Mammary epithelial cell (primary cell): ENCODE results near the gene SORCS2.

ENCODE experiments used
- EZH2 ChIP-seq: IDR thresholded peaks from 2 replicates; pipeline ENCODE4 v1.6.1; 2012; ENCODE audit warnings: low read length, inconsistent platforms, borderline replicate concordance
- TF ChIP-seq, protein P1 (sequence below), 2 donors: IDR thresholded peaks in 1 of 2; conservative IDR thresholded peaks in 1 of 2; 2 replicates each; pipeline ENCODE4 v1.5.1; 2011 to 2012; ENCODE audit warnings: inconsistent platforms in 2 of 2, low read length in 2 of 2, mild to moderate bottlenecking in 2 of 2, control low read depth in 1 of 2, low read depth in 1 of 2; ENCODE audit not compliant: insufficient read depth in 1 of 2; ENCODE audit errors: extremely low read depth in 1 of 2

DNA sequence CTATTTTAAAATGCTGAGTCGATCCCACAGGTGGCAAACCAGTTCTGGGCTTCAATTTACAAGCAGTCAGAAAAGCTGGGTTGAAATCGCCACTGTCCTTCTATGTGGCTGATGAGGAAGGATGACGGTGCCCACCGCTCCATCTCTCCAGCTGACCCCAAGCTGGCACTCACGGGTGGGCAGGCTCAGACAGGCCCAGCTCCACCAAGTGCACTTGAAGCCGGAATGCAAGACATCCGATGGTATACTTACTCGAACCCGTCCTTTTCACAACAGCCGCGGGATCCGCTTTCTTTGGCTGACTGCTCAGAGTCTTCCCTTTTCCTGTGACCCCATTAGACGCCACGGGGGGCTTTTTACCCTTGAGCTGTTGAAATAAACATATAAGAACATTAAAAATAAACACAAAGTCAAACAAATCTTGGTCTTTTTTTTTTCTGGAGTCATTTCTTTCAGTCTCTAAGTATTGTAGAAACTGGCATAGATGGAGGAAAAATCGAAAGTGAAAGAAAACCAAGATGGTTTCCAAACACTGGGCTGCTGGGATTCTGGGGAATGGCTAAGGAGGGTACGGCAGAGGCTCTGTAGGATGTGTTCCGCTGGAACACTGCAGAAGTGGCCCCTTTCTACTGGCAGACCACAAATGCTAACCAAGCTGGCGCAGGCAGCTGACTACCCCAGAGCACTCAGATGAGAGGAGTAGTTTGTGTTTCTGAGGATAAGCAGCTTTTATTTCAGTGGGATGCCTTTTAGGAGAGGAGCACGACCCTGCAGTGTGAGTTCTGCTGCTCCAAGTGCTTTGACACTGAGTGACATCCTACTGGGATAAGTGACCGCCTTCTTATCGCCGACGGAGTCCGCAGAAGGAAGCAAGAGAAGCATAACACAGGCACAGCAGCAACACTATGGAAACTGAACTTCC lies 586.4 kb downstream of the SORCS2 start:
- TF ChIP-seq, protein P1, sequence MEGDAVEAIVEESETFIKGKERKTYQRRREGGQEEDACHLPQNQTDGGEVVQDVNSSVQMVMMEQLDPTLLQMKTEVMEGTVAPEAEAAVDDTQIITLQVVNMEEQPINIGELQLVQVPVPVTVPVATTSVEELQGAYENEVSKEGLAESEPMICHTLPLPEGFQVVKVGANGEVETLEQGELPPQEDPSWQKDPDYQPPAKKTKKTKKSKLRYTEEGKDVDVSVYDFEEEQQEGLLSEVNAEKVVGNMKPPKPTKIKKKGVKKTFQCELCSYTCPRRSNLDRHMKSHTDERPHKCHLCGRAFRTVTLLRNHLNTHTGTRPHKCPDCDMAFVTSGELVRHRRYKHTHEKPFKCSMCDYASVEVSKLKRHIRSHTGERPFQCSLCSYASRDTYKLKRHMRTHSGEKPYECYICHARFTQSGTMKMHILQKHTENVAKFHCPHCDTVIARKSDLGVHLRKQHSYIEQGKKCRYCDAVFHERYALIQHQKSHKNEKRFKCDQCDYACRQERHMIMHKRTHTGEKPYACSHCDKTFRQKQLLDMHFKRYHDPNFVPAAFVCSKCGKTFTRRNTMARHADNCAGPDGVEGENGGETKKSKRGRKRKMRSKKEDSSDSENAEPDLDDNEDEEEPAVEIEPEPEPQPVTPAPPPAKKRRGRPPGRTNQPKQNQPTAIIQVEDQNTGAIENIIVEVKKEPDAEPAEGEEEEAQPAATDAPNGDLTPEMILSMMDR (conservative IDR thresholded peaks at IDR 0.05 in 1 of 2, IDR thresholded peaks at IDR 0.05 in 1 of 2; ENCODE audit: extremely low read depth in 1 of 2, insufficient read depth in 1 of 2, low read depth in 1 of 2, low read length in 2 of 2): no peak
- TF ChIP-seq EZH2: no peak
